ENCODE measurements around the gene EDA2R.

The EDA2R gene

GRCh38 chrX:66625525-66625924 is 13.4 kb downstream of the EDA2R start:
- Mint-ChIP-seq H3K27ac (no peak overlapping the region), H3K9me3 (peaks cover 3% of the 10 kb centered on the region), H3K36me3 (ENCODE audit: low read depth) (no peaks in the 10 kb centered on the region), H3K27me3 (no peaks in the 10 kb centered on the region), H3K4me1 (no peaks in the 10 kb centered on the region), H3K4me3 (no peak overlapping the region)
- ATAC-seq (no peak), DNase-seq (no peak)

GRCh38 chrX:66622209-66622608 is 16.7 kb downstream of the EDA2R start:
- ATAC-seq: no peak
- Mint-ChIP-seq H3K4me3 (no peak overlapping the region), H3K9me3 (no peaks in the 10 kb centered on the region), H3K27me3 (no peaks in the 10 kb centered on the region), H3K4me1 (no peaks in the 10 kb centered on the region), H3K27ac (no peak overlapping the region), H3K36me3 (ENCODE audit: low read depth) (no peaks in the 10 kb centered on the region)
- DNase-seq: no peak

GRCh38 chrX:66616944-66617343 is 21.9 kb downstream of the EDA2R start:
- Mint-ChIP-seq H3K27me3 (no peaks in the 10 kb centered on the region), H3K4me3 (no peak overlapping the region), H3K27ac (no peak overlapping the region), H3K36me3 (ENCODE audit: low read depth) (peaks cover 1% of the 10 kb centered on the region), H3K4me1 (no peaks in the 10 kb centered on the region), H3K9me3 (no peaks in the 10 kb centered on the region)
- DNase-seq (no peak), ATAC-seq (no peak)

GRCh38 chrX:66602381-66602938 is 36.4 kb downstream of the EDA2R start:
- no peaks in the 10 kb centered on the region for H3K27me3 Mint-ChIP-seq
- no peaks in the 10 kb centered on the region for H3K9me3 Mint-ChIP-seq
- no peaks in the 10 kb centered on the region for H3K4me1 Mint-ChIP-seq
- DNase-seq (no peak), ATAC-seq (no peak)
- no peak overlapping the region for H3K27ac Mint-ChIP-seq
- no peak overlapping the region for H3K4me3 Mint-ChIP-seq
- no peaks in the 10 kb centered on the region for H3K36me3 Mint-ChIP-seq (ENCODE audit: low read depth)

GRCh38 chrX:66601522-66601921 is 37.4 kb downstream of the EDA2R start:
- ATAC-seq (no peak), DNase-seq (no peak)
- H3K27ac Mint-ChIP-seq: no peak overlapping the region
- H3K4me3 Mint-ChIP-seq: no peak overlapping the region
- H3K36me3 Mint-ChIP-seq (ENCODE audit: low read depth): no peaks in the 10 kb centered on the region
- H3K27me3 Mint-ChIP-seq: no peaks in the 10 kb centered on the region
- H3K4me1 Mint-ChIP-seq: no peaks in the 10 kb centered on the region
- no peaks in the 10 kb centered on the region for H3K9me3 Mint-ChIP-seq

- Mint-ChIP-seq H3K9me3 (peaks cover 5% of the 10 kb centered on the region), H3K27ac (no peak overlapping the region), H3K4me3 (no peak overlapping the region), H3K27me3 (no peaks in the 10 kb centered on the region), H3K4me1 (no peaks in the 10 kb centered on the region), H3K36me3 (ENCODE audit: low read depth) (no peaks in the 10 kb centered on the region)
- ATAC-seq (no peak), DNase-seq (no peak)
Measured at GRCh38 chrX:66579219-66579618, 59.7 kb downstream of the EDA2R start.

- peaks cover 5% of the 10 kb centered on the region for H3K9me3 Mint-ChIP-seq
- peaks cover 2% of the 10 kb centered on the region for H3K27me3 Mint-ChIP-seq
- DNase-seq (no peak), ATAC-seq (no peak)
- H3K36me3 Mint-ChIP-seq (ENCODE audit: low read depth): peaks cover 1% of the 10 kb centered on the region
- no peak overlapping the region for H3K4me3 Mint-ChIP-seq
- H3K27ac Mint-ChIP-seq: no peak overlapping the region
- no peaks in the 10 kb centered on the region for H3K4me1 Mint-ChIP-seq
Measured at GRCh38 chrX:66553973-66554372, 84.9 kb downstream of the EDA2R start.

- Mint-ChIP-seq H3K27me3 (no peaks in the 10 kb centered on the region), H3K36me3 (ENCODE audit: low read depth) (no peaks in the 10 kb centered on the region), H3K4me3 (no peak overlapping the region), H3K27ac (no peak overlapping the region), H3K9me3 (no peaks in the 10 kb centered on the region), H3K4me1 (no peaks in the 10 kb centered on the region)
- ATAC-seq (no peak), DNase-seq (no peak)
Measured at GRCh38 chrX:66547847-66548369, 91.0 kb downstream of the EDA2R start.
